Astrocyte (in vitro differentiated cells and primary cell): ENCODE data around the gene CAPZB.

Experiments used
- CTCF ChIP-seq: IDR thresholded peaks from 2 replicates; pipeline ENCODE4 v1.5.1; 2011; ENCODE audit warnings: low read depth, mild to moderate bottlenecking, inconsistent platforms, low read length, moderate library complexity; ENCODE audit not compliant: insufficient read depth
- EZH2 ChIP-seq: IDR thresholded peaks from 2 replicates; pipeline ENCODE4 v1.6.1; 2012; ENCODE audit warnings: mild to moderate bottlenecking, low read length, inconsistent platforms; ENCODE audit not compliant: insufficient read depth

- TF ChIP-seq CTCF (no peak), EZH2 (no peak)
These were observed 111.9 kb downstream of the CAPZB start for GRCh38 chr1:19373211-19374082.
